Measurements from ENCODE around the gene APBB2.

APBB2 gene

GRCh38 chr4:41207291-41207831 lies 7.0 kb downstream of the APBB2 start:
- Histone ChIP-seq H3K36me3 (ENCODE audit: insufficient read depth) (no peaks in the 10 kb centered on the region), H3K79me2 (ENCODE audit: insufficient read depth, low read depth) (no peaks in the 10 kb centered on the region), H3K27me3 (ENCODE audit: insufficient read depth, low read depth) (no peaks in the 10 kb centered on the region), H3K9ac (no peak overlapping the region), H2AFZ (ENCODE audit: low read depth) (no peak overlapping the region), H3K4me2 (no peak overlapping the region), H3K27ac (no peak overlapping the region), H4K20me1 (ENCODE audit: insufficient read depth) (no peaks in the 10 kb centered on the region), H3K4me1 (ENCODE audit: low read depth, poor library complexity, severe bottlenecking) (peaks cover 4% of the 10 kb centered on the region), H3K4me3 (IDR thresholded peaks at IDR 0.05; ENCODE audit: insufficient read depth, low read depth, low read length) (no peak overlapping the region)
- TF ChIP-seq, protein P1, sequence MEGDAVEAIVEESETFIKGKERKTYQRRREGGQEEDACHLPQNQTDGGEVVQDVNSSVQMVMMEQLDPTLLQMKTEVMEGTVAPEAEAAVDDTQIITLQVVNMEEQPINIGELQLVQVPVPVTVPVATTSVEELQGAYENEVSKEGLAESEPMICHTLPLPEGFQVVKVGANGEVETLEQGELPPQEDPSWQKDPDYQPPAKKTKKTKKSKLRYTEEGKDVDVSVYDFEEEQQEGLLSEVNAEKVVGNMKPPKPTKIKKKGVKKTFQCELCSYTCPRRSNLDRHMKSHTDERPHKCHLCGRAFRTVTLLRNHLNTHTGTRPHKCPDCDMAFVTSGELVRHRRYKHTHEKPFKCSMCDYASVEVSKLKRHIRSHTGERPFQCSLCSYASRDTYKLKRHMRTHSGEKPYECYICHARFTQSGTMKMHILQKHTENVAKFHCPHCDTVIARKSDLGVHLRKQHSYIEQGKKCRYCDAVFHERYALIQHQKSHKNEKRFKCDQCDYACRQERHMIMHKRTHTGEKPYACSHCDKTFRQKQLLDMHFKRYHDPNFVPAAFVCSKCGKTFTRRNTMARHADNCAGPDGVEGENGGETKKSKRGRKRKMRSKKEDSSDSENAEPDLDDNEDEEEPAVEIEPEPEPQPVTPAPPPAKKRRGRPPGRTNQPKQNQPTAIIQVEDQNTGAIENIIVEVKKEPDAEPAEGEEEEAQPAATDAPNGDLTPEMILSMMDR (conservative IDR thresholded peaks at IDR 0.05; ENCODE audit: low read depth, low read length): no peak

DNA sequence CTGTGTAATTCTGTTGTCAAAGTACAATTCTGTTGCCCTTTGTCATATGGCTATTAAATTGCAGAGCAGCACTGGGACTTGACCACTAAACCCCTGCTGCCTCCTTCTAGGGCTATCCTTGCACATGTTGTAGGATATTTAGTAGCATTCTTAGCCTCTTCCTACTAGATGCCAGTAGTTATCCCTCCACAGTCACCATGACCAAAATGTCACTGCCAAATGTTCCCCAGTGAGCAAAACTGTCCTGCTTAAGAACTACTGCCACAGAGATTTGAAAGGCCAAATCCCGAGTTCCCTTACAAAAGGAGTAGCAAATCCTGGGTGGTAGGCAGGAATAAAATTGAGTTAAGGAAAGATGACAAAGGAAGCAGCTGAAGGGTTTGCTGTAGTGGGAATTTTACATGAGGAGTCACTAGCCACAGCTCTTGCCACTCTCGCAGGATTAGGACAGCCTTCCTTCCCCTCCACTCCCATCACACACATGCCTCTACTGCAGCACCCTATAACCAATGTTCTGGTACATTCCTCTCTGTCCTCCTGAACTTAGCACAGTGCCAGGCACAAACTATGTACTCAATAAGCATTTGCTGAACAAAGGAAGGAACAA lies 8.4 kb downstream of the APBB2 start:
- no peak overlapping the region for H3K27ac ChIP-seq

DNA sequence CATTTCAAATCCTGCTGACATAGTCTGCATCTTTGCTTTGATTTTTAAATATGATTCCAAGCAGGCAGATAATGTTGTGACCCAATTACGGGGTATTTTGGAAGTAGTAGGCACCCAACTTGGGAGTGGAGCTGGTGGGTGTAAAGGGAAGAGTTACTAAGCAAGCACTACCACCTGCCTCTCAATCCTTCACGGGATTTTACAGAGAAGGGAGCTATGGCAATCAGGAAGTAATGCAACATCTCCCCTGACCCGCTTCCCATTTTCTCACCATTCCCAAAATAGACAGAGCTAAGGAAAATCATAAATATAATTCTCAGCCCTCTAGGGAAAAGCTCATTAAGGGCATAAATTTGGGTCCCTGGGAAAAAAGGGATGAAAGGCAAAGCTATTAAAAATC lies 9.2 kb downstream of the APBB2 start:
- no peaks in the 10 kb centered on the region for H3K79me2 ChIP-seq (ENCODE audit: insufficient read depth, low read depth)
- H4K20me1 ChIP-seq (ENCODE audit: insufficient read depth): no peaks in the 10 kb centered on the region
- no peak overlapping the region for H2AFZ ChIP-seq (ENCODE audit: low read depth)
- H3K4me1 ChIP-seq (ENCODE audit: low read depth, poor library complexity, severe bottlenecking): no peaks in the 10 kb centered on the region
- TF ChIP-seq, protein P1 (conservative IDR thresholded peaks at IDR 0.05; ENCODE audit: low read depth, low read length): no peak
- no peak overlapping the region for H3K4me2 ChIP-seq
- no peak overlapping the region for H3K27ac ChIP-seq
- H3K27me3 ChIP-seq (ENCODE audit: insufficient read depth, low read depth): no peaks in the 10 kb centered on the region
- H3K9ac ChIP-seq: no peak overlapping the region
- no peak overlapping the region for H3K4me3 ChIP-seq (IDR thresholded peaks at IDR 0.05; ENCODE audit: insufficient read depth, low read depth, low read length)
- H3K36me3 ChIP-seq (ENCODE audit: insufficient read depth): no peaks in the 10 kb centered on the region

More for the DNA sequence above, 8.4 kb downstream of the APBB2 start:
- Histone ChIP-seq H3K79me2 (ENCODE audit: insufficient read depth, low read depth) (no peaks in the 10 kb centered on the region), H3K4me3 (IDR thresholded peaks at IDR 0.05; ENCODE audit: insufficient read depth, low read depth, low read length) (no peak overlapping the region), H3K4me1 (ENCODE audit: low read depth, poor library complexity, severe bottlenecking) (no peaks in the 10 kb centered on the region), H2AFZ (ENCODE audit: low read depth) (no peak overlapping the region), H3K27me3 (ENCODE audit: insufficient read depth, low read depth) (no peaks in the 10 kb centered on the region), H3K36me3 (ENCODE audit: insufficient read depth) (no peaks in the 10 kb centered on the region), H3K4me2 (no peak overlapping the region), H4K20me1 (ENCODE audit: insufficient read depth) (no peaks in the 10 kb centered on the region), H3K9ac (no peak overlapping the region)
- TF ChIP-seq, protein P1 (conservative IDR thresholded peaks at IDR 0.05; ENCODE audit: low read depth, low read length): no peak

GRCh38 chr4:41204400-41204978 lies 9.9 kb downstream of the APBB2 start:
- Histone ChIP-seq H3K27ac (no peak overlapping the region), H3K4me2 (no peak overlapping the region), H3K79me2 (ENCODE audit: insufficient read depth, low read depth) (no peaks in the 10 kb centered on the region)

More at GRCh38 chr4:41204400-41204978, 9.9 kb downstream of the APBB2 start:
- no peaks in the 10 kb centered on the region for H3K4me1 ChIP-seq (ENCODE audit: low read depth, poor library complexity, severe bottlenecking)
- no peak overlapping the region for H3K9ac ChIP-seq
- no peaks in the 10 kb centered on the region for H4K20me1 ChIP-seq (ENCODE audit: insufficient read depth)
- no peak overlapping the region for H3K4me3 ChIP-seq (IDR thresholded peaks at IDR 0.05; ENCODE audit: insufficient read depth, low read depth, low read length)
- H3K27me3 ChIP-seq (ENCODE audit: insufficient read depth, low read depth): no peaks in the 10 kb centered on the region
- no peaks in the 10 kb centered on the region for H3K36me3 ChIP-seq (ENCODE audit: insufficient read depth)
- no peak overlapping the region for H2AFZ ChIP-seq (ENCODE audit: low read depth)
- TF ChIP-seq, protein P1 (conservative IDR thresholded peaks at IDR 0.05; ENCODE audit: low read depth, low read length): no peak

Measured in KMS-11 (cell line).